SK-N-SH (cell line): Measurements from ENCODE around the gene PARD3B.

Source experiments
- CHD2 ChIP-seq: fragments of 150-350 bp; IDR thresholded peaks from 2 replicates; pipeline ENCODE4 v1.6.1; 2018; ENCODE audit warnings: low read length; ENCODE audit not compliant: partially characterized antibody
- CTCF ChIP-seq: fragments of 200-600 bp; sonication (generic); IDR thresholded peaks from 2 replicates; pipeline ENCODE4 v1.6.1; 2017; ENCODE audit warnings: antibody characterized with exemption, mild to moderate bottlenecking, moderate library complexity
- EZH2phosphoT487 ChIP-seq: fragments of 200-600 bp; sonication (generic); IDR thresholded peaks from 2 replicates; pipeline ENCODE4 v1.6.1; 2017; ENCODE audit warnings: low read depth, mixed run types, mild to moderate bottlenecking, antibody characterized with exemption, moderate library complexity, borderline replicate concordance
- FOXJ3 ChIP-seq: sonication (generic); formaldehyde crosslinking; IDR thresholded peaks from 2 replicates; pipeline ENCODE4 v1.5.1; 2020; ENCODE audit warnings: mild to moderate bottlenecking, missing genetic modification reagents
- NFIC ChIP-seq: IDR thresholded peaks from 2 replicates; pipeline ENCODE4 v1.4.0; 2012; ENCODE audit warnings: borderline replicate concordance
- PBX3 ChIP-seq: IDR thresholded peaks from 2 replicates; pipeline ENCODE4; 2012
- POLR2AphosphoS5 ChIP-seq: IDR thresholded peaks from 2 replicates; pipeline ENCODE4 v1.6.1; 2012; ENCODE audit warnings: low read depth, low read length
- RAD21 ChIP-seq: IDR thresholded peaks from 2 replicates; pipeline ENCODE4 v1.6.1; 2012; ENCODE audit warnings: mild to moderate bottlenecking, low read length
- REST ChIP-seq: IDR thresholded peaks from 2 replicates; pipeline ENCODE4 v1.6.1; 2012; ENCODE audit warnings: mild to moderate bottlenecking, low read depth, low read length, moderate library complexity
- SMC3 ChIP-seq: IDR thresholded peaks from 2 replicates; pipeline ENCODE4 v1.6.1; 2012; ENCODE audit warnings: low read depth, low read length, improper control_type of control experiment
- TCF12 ChIP-seq: IDR thresholded peaks from 2 replicates; pipeline ENCODE4 v1.4.0; 2012

DNA sequence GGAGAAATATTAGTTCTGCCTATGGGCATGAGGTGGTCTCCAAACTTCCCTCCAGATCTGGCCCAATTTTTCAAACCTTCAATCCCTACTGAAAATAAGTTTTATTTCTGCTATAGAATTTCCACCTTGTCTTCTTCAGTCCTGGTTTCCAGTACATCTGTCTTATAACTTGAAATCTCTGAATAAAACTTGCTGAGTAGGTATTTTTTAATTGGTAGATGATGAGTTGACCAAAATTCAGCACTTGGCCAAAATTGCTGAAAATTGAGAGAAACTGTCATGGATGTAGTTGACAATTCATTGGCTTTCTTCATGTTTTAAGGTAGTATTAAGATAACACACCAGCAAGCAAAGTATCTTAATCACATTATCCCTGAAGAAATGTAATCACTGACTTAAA lies 206.2 kb downstream of the PARD3B start:
- TF ChIP-seq CTCF (no peak), RAD21 (no peak), CHD2 (no peak), EZH2phosphoT487 (no peak), REST (no peak), NFIC (no peak), POLR2AphosphoS5 (no peak), FOXJ3 (CRISPR knock-in tag) (no peak), SMC3 (no peak), PBX3 (no peak), TCF12 (no peak)
